Gastroesophageal sphincter (tissue), 3 donors: ENCODE data around the gene FABP1.

Source experiments
- CTCF ChIP-seq, 4 experiments: fragments of 200-600 bp in 2 of 4; fragments of 450-650 bp in 2 of 4; sonication (generic) in 1 of 4; IDR thresholded peaks; one replicate each; pipeline ENCODE4 v1.5.1; 2017 to 2019; ENCODE audit warnings: antibody characterized with exemption in 4 of 4, mild to moderate bottlenecking in 2 of 4, moderate library complexity in 2 of 4
- POLR2AphosphoS5 ChIP-seq: sonication (generic); formaldehyde crosslinking; IDR thresholded peaks from one replicate; pipeline ENCODE4 v1.6.1; 2017; ENCODE audit warnings: antibody characterized with exemption

GRCh38 chr2:88099798-88100488 is 27.9 kb downstream of the FABP1 start:
- TF ChIP-seq CTCF (IDR thresholded peaks at IDR 0.05), result no peak
- TF ChIP-seq POLR2AphosphoS5, result no peak
